ENCODE measurements around the gene SNRNP70.
"Not testable (repeated sequence)": the region's sequence is repeated elsewhere in the genome, so short reads cannot be mapped to it uniquely, and the experiment has no call there.

Gene SNRNP70

GRCh38 chr19:49121841-49122240 lies 36.6 kb downstream of the SNRNP70 start:
- DNase-seq, result not testable (repeated sequence)

GRCh38 chr19:49123285-49123684 lies 38.0 kb downstream of the SNRNP70 start:
- not testable (repeated sequence) for DNase-seq

GRCh38 chr19:49125025-49125731 lies 39.9 kb downstream of the SNRNP70 start:
- DNase-seq, result no peak

GRCh38 chr19:49126575-49126974 lies 41.3 kb downstream of the SNRNP70 start:
- DNase-seq, result no peak

GRCh38 chr19:49127225-49127624 lies 42.0 kb downstream of the SNRNP70 start:
- DNase-seq, result not testable (repeated sequence)

GRCh38 chr19:49127674-49128544 lies 42.7 kb downstream of the SNRNP70 start:
- DNase-seq, result peak; percentile 97

GRCh38 chr19:49128545-49129237 lies 43.4 kb downstream of the SNRNP70 start:
- DNase-seq, result no peak

GRCh38 chr19:49129238-49129583 lies 44.0 kb downstream of the SNRNP70 start:
- DNase-seq, result no peak

- DNase-seq, result no peak
Observed at GRCh38 chr19:49130325-49130724, 45.1 kb downstream of the SNRNP70 start.

GRCh38 chr19:49132974-49133609 lies 47.8 kb downstream of the SNRNP70 start:
- no peak for DNase-seq

GRCh38 chr19:49133621-49134454 lies 48.6 kb downstream of the SNRNP70 start:
- DNase-seq, result no peak

- no peak for DNase-seq
Observed at GRCh38 chr19:49135686-49136085, 50.4 kb downstream of the SNRNP70 start.

GRCh38 chr19:49136771-49137171 lies 51.5 kb downstream of the SNRNP70 start:
- DNase-seq, result no peak

- DNase-seq, result no peak
Observed at GRCh38 chr19:49140951-49141350, 55.7 kb downstream of the SNRNP70 start.

- DNase-seq, result no peak
Observed at GRCh38 chr19:49141352-49141751, 56.1 kb downstream of the SNRNP70 start.

- DNase-seq, result peak; percentile 86
Observed at GRCh38 chr19:49142866-49143335, 57.6 kb downstream of the SNRNP70 start.

GRCh38 chr19:49145573-49146407 lies 60.5 kb downstream of the SNRNP70 start:
- peak; percentile 27 for DNase-seq

- not testable (repeated sequence) for DNase-seq
Observed at GRCh38 chr19:49146408-49146770, 61.1 kb downstream of the SNRNP70 start.

- DNase-seq, result no peak
Observed at GRCh38 chr19:49148044-49148682, 62.9 kb downstream of the SNRNP70 start.
